ENCODE data around the gene VASN. TPM values are rescaled to one million over a fixed set of nuclear protein-coding genes. Genes with fewer than 3 reads are reported as not detected.

VASN gene
- total RNA-seq, 3 donors from 2014 or later, result 14.8 to 28.5 (median 16.1) TPM

DNA sequence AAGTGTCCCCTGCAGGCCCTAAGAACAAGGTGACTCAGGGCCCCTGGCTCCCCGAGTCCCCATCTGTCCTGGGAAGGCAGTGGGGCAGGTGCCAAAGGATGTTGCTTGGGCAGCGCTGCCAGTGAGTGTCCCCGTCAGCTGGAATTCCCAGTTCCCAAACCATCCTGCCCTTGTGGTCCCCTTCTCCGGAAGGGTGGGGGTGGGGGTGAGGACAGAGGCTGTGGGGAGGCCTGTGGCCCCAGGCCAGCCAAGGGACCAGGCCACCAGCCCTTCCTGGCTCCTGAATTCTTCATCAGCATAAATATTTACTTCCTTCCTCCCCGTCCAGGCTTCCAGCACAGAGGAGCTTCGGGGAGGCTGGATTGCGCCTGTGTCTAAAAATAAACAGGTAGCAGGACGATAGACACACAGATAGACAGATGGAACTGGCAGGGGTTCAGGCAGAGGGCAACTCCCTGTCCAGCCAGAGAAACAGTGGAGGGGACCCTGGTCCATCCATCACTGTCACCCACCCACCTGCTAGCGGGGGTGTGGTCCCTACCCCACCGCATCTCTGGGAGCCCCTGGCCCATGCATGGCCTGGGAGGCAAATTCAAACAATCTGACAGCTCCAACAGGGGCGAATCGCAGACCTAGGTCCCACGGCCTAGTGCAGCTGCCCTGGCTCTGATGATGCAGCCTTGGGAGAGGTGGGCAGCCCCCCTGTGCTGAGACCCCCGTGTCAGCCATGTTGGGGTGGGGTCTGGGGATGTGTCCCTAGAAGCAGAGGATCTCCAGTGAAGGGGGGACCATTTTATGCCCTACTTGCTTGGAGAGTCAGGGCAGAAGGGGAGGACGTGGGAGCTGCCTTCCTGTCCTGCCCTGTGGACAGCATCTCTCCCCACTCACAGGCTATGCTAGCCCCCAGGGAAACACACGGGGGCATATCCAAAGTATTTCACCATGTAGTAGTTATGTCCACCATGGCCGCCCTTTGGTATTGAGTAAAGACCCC, 42.6 kb upstream of the VASN start:
- Histone ChIP-seq H3K4me1 (peaks cover 14 to 27% of the 10 kb centered on the region in 2 donors), H3K4me3 (peak overlapping the region in 1 of 3 donors; percentile 70), H3K36me3 (no peaks in the 10 kb centered on the region), H3K27me3 (no peaks in the 10 kb centered on the region), H3K9me3 (no peaks in the 10 kb centered on the region), H3K27ac (peak overlapping the region; percentile 88 to 96)
- TF ChIP-seq POLR2A (IDR thresholded peaks at IDR 0.05), result no peak
- TF ChIP-seq POLR2AphosphoS5 (IDR thresholded peaks at IDR 0.05), result no peak
- TF ChIP-seq, protein P1, sequence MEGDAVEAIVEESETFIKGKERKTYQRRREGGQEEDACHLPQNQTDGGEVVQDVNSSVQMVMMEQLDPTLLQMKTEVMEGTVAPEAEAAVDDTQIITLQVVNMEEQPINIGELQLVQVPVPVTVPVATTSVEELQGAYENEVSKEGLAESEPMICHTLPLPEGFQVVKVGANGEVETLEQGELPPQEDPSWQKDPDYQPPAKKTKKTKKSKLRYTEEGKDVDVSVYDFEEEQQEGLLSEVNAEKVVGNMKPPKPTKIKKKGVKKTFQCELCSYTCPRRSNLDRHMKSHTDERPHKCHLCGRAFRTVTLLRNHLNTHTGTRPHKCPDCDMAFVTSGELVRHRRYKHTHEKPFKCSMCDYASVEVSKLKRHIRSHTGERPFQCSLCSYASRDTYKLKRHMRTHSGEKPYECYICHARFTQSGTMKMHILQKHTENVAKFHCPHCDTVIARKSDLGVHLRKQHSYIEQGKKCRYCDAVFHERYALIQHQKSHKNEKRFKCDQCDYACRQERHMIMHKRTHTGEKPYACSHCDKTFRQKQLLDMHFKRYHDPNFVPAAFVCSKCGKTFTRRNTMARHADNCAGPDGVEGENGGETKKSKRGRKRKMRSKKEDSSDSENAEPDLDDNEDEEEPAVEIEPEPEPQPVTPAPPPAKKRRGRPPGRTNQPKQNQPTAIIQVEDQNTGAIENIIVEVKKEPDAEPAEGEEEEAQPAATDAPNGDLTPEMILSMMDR (IDR thresholded peaks at IDR 0.05), result no peak
- no peak for DNase-seq (ENCODE audit: low spot score in 2 of 2)
- intact Hi-C loops (cut with DNase I; ENCODE audit: low total_unique reads), result loop anchor here (10.0 kb wide), 1 partner anchor 54 kb away; the partner anchor contains the start of gene TFAP4

DNA sequence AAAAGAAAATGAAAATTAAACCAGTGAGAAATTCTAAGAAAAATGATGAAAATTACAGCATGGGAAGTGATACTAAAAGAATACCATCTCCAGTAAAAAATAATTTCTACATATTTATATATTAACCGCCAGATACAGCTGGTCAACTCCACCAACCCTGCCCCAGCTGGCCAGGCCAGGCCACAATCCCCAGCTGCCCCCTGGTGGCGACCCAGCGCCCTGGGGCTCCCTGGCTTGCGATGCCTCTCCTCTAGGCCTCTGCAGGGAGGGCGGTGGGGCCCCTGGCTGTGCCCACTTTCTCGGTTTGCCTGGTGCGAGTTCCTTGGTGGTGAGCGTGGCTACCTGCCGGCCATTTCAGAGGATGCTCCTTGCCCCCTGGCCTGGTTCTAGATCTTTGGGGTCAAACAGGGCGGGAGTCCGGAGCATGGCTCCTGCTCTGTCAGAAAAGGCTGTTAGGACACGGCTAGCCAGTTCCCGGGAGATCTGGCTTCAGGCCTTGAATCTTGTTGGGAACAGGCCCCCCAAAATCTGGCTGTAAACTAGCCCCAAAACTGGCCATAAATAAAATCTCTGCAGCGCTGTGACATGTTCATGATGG, 41.3 kb upstream of the VASN start:
- intact Hi-C loops (cut with DNase I; ENCODE audit: low total_unique reads), result no loop called here
- Histone ChIP-seq H3K27ac (no peak overlapping the region), H3K4me3 (no peak overlapping the region), H3K4me1 (peaks cover 6 to 16% of the 10 kb centered on the region in 2 donors), H3K9me3 (no peaks in the 10 kb centered on the region), H3K36me3 (no peaks in the 10 kb centered on the region), H3K27me3 (no peaks in the 10 kb centered on the region)
- DNase-seq (ENCODE audit: low spot score in 2 of 2), result peak; percentile 74 to 84
- TF ChIP-seq POLR2A (IDR thresholded peaks at IDR 0.05) (no peak), POLR2AphosphoS5 (IDR thresholded peaks at IDR 0.05) (peak in 1 of 3 donors; percentile 37)
- TF ChIP-seq, protein P1 (IDR thresholded peaks at IDR 0.05), result peak; percentile 91 to 94 (median 91)

DNA sequence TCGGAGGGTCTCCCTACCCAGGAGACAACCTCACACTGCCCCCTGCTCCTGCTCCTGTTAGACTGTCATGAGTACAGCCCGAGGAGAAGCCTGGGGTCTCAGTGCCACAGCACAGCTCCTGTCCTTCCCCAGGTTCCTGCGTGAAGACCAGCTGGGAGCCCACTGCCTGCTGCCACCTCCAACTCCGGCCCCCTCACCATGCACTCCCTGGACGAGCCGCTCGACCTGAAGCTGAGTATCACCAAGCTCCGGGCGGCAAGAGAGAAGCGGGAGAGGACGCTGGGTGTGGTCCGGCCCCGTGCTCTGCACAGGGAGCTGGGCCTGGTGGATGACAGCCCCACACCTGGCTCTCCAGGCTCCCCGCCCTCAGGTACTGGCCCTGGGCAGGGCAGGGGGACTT, 39.6 kb upstream of the VASN start:
- peaks cover 6 to 14% of the 10 kb centered on the region in 2 donors for H3K4me1 ChIP-seq
- no peak for DNase-seq (ENCODE audit: low spot score in 2 of 2)
- no peaks in the 10 kb centered on the region for H3K36me3 ChIP-seq
- no peak overlapping the region for H3K27ac ChIP-seq
- TF ChIP-seq POLR2A (IDR thresholded peaks at IDR 0.05) (no peak), POLR2AphosphoS5 (IDR thresholded peaks at IDR 0.05) (no peak)
- TF ChIP-seq, protein P1 (IDR thresholded peaks at IDR 0.05), result no peak
- intact Hi-C loops (cut with DNase I; ENCODE audit: low total_unique reads), result no loop called here
- H3K9me3 ChIP-seq, result no peaks in the 10 kb centered on the region
- H3K27me3 ChIP-seq, result no peaks in the 10 kb centered on the region
- no peak overlapping the region for H3K4me3 ChIP-seq

DNA sequence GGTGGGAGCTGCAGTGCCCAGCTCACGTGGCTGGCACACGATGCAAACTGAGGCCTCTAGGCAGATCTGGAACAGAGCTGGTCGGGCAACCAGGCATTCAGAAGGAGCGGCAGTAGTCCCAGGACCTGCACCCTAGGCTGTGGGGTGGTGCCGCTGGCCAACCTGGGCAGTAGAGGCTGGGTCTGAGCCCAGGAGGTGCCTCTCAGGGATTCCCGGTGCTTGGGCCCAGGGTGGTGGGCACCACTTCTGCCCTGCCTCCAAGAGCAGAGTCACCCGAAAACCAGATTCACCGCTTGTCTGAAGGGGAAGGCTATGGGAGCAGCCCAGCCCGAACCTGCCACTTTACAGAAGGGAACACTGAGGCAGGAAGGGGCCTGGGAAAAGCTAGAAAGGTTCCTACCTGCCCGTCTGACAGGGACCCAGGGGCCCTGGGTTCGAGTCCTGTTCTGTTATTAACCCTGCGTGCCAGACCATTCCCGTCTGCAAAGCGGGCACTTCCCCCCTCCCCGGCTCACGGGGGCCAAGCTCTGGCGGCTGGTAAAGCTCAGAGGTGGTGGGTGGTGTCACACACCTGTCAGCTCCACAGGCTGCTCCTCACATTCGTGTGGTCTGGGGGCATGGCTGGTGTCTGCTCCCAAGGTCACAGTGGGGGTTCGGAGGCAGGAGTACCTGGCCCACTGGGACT, 38.9 kb upstream of the VASN start:
- Histone ChIP-seq H3K27me3 (no peaks in the 10 kb centered on the region), H3K9me3 (no peaks in the 10 kb centered on the region), H3K36me3 (no peaks in the 10 kb centered on the region), H3K4me1 (peaks cover 6 to 8% of the 10 kb centered on the region in 2 donors), H3K27ac (no peak overlapping the region), H3K4me3 (no peak overlapping the region)
- TF ChIP-seq, protein P1 (IDR thresholded peaks at IDR 0.05), result no peak
- TF ChIP-seq POLR2A (IDR thresholded peaks at IDR 0.05) (no peak), POLR2AphosphoS5 (IDR thresholded peaks at IDR 0.05) (no peak)
- intact Hi-C loops (cut with DNase I; ENCODE audit: low total_unique reads), result no loop called here
- no peak for DNase-seq (ENCODE audit: low spot score in 2 of 2)

Data from breast epithelium (tissue), 4 donors.